Measurements from ENCODE around the gene WDFY1. TPM values are rescaled to one million over a fixed set of nuclear protein-coding genes. Genes with fewer than 3 reads are reported as not detected.

WDFY1 gene
- total RNA-seq, 1 donor from 2014 or later: 77.0 TPM

DNA sequence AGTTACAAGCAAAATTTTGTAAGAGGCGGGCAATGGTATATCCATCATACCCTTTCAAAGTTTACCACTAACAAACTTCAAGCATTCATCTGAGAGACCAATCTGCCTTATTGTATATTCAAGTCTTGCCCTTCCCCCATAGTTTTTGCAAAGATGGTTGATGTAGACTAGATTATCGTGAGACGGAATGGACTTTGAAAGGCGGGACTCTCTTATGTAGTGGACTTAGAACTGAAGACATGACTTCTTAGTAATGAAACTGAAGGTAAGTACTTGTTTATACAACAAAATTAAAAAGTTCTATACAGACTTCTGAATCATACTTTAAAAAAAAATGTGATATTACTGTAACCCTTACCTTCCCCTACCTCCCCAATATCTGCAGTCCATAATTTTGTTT lies 118.1 kb downstream of the WDFY1 start:
- ATAC-seq (ENCODE audit: low read depth) (no peak), DNase-seq (no peak)
- Mint-ChIP-seq H3K36me3 (ENCODE audit: low read depth) (peaks cover 54% of the 10 kb centered on the region), H3K9me3 (no peaks in the 10 kb centered on the region), H3K4me1 (peaks cover 64% of the 10 kb centered on the region), H3K27ac (no peak overlapping the region), H3K4me3 (no peak overlapping the region), H3K27me3 (no peaks in the 10 kb centered on the region)
- TF ChIP-seq, protein P1, sequence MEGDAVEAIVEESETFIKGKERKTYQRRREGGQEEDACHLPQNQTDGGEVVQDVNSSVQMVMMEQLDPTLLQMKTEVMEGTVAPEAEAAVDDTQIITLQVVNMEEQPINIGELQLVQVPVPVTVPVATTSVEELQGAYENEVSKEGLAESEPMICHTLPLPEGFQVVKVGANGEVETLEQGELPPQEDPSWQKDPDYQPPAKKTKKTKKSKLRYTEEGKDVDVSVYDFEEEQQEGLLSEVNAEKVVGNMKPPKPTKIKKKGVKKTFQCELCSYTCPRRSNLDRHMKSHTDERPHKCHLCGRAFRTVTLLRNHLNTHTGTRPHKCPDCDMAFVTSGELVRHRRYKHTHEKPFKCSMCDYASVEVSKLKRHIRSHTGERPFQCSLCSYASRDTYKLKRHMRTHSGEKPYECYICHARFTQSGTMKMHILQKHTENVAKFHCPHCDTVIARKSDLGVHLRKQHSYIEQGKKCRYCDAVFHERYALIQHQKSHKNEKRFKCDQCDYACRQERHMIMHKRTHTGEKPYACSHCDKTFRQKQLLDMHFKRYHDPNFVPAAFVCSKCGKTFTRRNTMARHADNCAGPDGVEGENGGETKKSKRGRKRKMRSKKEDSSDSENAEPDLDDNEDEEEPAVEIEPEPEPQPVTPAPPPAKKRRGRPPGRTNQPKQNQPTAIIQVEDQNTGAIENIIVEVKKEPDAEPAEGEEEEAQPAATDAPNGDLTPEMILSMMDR (IDR thresholded peaks at IDR 0.05): no peak
- CTCF ChIA-PET: no interaction called here
- intact Hi-C loops (cut with micrococcal nuclease): no loop called here
- POLR2A ChIA-PET: interaction anchor here (0.6 kb wide), 1 partner anchor 38 kb away, joined by 4 read pairs; no protein-coding TSS in a partner anchor

Other genes starting within 250 kb of the WDFY1 start
- 46.0 and 46.3 TPM in 2 replicates for gene AP1S3, start 107.8 kb downstream of the WDFY1 start, total RNA-seq
- gene MRPL44, start 12.1 kb upstream of the WDFY1 start, total RNA-seq: 29.9 and 30.4 TPM in 2 replicates
- gene SERPINE2, start 94.0 kb upstream of the WDFY1 start, total RNA-seq: 0.98 and 1.1 TPM in 2 replicates